Activated gamma-delta T cell (primary cell): ENCODE data around the gene KRTAP5-9.
"Not testable (repeated sequence)": the region's sequence is repeated elsewhere in the genome, so short reads cannot be mapped to it uniquely, and the experiment has no call there.

Experiments used
- DNase-seq: peaks from one replicate; lab custom pipeline; 2025; lab: John Stamatoyannopoulos, UW

The KRTAP5-9 gene

DNA sequence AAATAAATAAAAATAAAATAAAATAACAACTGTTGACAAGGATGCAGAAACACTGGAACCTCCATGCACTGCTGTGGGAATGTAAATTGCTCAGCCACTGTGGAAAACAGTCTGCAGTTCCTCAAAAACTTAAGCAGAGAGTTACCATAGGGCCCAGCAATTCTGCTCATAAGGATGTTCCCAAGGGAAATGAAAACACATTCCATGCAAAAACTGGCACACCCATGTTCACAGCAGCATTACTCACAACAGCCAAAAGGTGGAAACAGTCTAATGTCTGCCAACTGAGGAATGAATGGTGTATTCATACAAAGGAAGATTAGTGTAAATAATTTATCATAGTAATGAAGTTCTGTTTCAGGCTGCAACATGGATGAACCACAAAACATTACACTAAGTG lies 13.9 kb downstream of the KRTAP5-9 start:
- DNase-seq: no peak

DNA sequence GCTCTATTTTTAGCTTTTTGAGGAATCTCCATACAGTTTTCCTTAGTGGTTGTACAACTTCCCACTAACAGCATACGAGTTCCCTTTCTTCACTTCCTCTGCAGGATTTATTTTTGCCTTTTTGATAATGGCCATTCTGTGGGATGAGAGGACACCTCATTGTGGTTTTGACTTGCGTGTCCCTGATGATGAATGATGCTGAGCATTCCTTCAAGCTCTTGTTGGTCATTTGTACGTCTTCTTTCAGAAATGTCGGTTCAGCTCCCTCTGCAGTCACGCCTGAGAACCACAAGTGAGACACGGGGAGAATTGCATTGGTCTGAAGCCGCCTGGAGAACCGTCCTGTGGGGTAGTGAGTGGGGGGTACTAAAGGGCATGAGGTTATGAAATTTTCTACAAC lies 15.2 kb downstream of the KRTAP5-9 start:
- no peak for DNase-seq

DNA sequence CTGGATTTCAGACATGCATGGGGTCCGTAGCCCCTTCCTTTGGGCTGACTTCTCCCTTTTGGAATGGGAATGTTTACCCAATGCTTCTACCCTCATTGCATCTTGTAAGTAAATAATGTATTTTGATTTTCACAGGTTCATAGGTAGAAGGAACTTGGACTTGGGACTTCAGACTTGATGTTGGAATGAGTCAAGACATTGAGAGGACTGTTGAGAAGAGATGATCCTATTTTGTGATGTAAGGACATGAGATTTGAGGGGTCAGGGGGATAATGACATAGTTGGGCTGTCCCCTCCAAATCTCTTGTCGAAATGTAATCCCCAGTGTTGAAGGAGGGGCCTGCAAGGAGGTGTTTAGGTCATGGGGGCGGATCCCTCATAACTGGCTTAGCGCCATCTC lies 16.2 kb downstream of the KRTAP5-9 start:
- DNase-seq: no peak

DNA sequence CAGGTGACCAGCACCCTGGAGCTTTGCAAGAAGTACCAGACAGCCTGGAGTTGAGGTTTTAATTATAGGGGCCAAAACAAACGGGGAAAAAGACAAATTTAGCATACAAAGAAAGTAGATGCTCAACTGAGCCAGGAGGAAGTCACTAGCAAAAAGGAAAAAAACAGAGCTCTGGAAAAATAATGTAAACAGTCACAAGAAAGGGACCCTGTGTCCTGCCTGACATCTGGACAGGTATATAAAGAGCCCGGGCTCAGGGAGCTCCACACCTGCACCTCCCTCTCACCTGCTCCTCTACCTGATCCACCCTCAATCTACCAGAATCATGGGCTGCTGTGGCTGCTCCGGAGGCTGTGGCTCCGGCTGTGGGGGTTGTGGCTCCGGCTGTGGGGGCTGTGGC lies 17.0 kb downstream of the KRTAP5-9 start, which contains the start of gene KRTAP5-10:
KRTAP5-10 (plus strand) TSS at position 301 of the 400 bp plus-strand sequence; CDS start at position 326, 25 bp downstream.
- no peak for DNase-seq

DNA sequence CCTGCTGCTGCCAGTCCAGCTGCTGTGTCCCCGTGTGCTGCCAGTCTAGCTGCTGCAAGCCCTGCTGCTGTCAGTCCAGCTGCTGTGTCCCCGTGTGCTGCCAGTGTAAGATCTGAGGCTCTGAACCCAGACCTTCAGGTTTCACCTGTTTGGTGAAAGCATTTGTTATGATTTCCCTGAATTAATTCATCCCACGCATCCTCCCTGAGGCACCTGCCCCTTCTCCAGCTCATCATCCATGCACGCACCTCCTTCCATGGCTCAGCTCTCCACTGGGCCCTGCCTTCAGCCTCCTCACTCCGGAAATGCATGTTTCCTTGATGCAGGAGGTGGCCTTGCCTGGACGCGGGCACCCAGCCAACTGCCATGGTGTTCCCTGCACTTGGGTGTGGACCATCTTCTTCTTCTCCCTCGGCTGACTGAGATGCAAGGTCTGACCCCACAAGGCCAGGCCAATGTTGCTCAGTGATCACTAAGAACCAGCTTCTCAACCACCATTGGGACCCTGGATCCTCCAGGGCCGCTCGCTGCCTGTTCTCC lies 17.9 kb downstream of the KRTAP5-9 start:
- no peak for DNase-seq

DNA sequence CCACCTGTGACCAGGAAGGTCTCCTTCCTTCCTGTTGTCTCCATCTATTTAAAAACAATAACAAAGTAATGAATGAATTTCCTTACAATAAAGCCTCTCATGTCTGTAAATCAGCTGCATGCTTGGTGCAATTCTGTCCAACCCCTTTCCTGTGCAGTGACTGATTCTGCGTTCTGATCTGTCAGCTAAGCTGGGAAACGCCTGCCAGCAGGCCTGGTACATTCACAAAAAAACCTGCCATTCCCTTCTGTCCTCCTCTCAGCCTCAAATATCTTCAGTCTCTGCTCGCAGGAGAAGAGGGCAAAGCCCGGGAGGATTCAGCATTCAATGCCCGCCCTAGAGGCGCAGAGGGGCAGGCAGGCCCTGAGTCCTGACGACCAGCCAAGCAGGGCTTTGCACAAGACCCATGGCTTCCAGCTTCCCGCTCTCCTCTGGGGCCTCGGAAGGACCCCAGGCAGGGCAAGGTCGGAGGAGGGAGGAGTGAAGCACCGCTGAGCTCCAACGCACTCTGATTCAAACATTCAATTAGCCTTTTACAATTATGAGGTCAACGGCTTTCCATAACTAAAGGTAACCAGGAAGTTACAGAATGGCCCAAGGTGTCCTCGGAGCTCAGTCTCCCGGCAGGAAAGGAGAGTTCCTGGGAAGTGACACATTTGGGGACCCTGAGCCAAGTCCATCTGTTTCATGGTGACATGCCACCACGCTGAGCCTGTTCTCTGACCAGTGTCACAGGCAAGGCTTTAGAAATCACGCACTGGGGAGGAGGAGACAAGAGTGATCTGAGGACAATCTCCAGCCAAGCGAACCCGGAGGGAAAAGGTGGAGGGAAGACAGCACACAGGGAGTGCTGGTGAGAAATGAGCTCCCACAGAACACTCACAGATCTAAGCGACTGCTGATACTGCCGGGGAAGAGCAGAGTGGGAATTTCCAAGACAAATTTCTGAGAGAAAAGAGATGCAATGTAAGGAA lies 18.7 kb downstream of the KRTAP5-9 start:
- DNase-seq: not testable (repeated sequence)

DNA sequence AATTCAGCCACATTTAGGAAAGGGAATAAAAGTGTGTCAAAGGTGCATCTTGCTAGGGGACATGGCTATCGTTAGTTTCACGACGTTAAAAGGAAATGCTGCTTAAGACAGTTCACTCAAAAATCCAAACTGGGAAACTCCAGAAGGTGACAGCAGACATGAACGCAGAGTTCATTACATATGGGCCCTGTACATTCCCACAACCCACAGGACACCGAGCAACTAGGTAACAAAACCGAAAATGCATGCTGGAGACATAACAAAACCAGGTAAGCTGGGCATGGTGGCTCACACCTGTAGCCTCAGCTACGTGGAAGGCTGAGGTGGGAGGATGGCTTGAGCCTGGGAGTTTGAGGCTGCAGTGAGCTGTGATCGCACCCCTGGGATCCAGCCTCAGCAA lies 19.4 kb downstream of the KRTAP5-9 start:
- not testable (repeated sequence) for DNase-seq

DNA sequence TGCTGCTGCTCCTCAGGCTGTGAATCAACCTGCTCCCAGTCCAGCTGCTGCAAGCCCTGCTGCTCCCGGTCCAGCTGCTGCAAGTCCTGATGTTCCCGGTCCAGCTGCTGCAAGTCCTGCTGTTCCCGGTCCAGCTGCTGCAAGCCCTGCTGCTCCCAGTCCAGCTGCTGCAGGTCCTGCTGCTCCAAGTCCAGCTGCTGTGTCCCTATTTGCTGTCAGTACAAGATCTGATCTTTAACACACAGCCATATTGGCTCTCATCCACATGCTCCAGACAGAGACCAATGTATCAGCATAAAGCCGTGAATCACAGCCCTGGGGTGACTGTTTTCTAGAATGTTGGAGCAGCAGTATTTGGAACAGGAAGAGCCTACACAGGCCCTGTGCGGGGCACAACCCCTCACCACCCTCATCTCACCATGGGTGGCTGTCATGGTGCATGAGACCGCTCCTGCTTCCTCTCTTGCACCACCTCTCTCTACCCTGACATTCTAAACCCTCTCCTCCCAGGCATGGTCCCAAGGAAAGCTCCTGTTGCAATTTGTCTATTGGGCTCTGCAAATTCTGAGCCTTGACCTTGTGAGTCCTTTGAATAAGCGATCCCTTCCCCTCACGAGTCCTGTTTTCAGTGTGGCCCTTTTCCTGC lies 20.6 kb downstream of the KRTAP5-9 start:
- DNase-seq: no peak

DNA sequence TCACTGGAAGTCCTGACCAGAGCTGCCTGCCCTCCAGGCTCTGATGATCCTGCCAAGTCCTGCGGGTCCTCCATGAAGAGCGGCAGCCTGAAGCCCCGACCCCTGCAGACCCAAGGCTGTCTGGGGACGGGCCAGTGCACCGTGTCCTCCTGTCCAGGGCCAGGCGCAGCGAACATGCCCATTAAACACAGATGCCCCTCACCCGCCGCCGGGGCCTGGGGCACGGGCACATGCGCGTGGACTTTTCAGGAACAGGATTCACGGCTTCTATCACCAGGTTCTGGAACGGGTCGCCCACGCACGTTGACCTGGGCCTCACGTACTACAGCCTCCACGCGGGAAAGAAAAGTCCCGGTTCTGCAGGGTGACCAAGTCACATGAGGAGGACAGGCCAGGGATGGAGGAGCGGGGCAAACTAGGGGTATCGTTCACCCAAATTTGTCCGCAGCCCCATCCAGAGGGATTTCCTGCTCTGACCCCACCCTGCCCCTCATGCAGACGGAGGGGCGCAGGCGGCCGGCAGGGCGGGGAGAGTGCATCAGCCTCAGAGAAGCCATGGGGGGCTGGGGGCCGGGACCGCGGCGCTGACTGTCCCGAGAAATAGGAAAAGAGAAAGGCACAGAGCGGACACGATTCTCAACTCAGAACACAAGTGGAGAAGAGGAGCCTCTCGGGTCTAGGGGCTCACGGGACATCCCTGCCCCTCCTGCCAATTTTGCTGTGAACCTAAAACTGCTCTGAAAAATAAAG lies 23.1 kb downstream of the KRTAP5-9 start:
- not testable (repeated sequence) for DNase-seq

DNA sequence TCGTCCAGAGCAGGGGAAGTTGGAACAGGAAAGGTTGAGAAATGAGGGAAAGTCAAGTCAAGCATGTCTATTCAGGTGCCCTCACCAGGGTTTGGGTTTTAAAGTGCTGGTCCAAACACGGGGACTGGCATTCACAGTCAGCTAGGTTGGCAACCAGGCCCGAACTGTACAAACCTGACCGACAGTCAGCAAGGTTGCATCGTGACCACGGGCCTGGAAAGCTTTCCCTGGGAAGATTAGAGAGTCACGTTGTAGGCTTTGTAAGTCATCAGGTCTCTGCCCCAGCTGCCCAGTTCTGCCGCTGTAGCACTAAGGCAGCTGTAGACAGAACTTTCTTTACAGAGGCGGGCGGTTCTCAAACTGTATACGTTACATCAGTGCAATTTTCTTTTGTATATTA lies 24.6 kb downstream of the KRTAP5-9 start:
- DNase-seq: no peak

DNA sequence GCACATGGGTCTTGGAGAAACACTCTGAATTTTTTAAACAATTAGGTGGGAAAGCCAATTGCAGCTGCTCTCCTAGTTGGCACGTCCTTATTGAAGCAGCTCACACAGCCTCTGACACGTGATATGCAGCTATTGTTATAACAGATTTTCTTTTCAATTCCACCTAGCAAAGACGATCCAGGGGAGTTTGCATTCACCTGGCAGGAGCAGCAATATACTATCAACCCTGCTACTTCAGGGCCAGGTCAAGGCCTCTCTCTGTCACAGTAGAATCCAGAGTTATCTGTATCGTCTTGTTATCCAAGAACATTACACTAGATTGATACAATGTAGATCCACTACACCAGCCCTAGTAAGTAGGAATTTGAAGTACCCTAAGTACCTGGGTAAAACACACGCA lies 26.2 kb downstream of the KRTAP5-9 start:
- no peak for DNase-seq

DNA sequence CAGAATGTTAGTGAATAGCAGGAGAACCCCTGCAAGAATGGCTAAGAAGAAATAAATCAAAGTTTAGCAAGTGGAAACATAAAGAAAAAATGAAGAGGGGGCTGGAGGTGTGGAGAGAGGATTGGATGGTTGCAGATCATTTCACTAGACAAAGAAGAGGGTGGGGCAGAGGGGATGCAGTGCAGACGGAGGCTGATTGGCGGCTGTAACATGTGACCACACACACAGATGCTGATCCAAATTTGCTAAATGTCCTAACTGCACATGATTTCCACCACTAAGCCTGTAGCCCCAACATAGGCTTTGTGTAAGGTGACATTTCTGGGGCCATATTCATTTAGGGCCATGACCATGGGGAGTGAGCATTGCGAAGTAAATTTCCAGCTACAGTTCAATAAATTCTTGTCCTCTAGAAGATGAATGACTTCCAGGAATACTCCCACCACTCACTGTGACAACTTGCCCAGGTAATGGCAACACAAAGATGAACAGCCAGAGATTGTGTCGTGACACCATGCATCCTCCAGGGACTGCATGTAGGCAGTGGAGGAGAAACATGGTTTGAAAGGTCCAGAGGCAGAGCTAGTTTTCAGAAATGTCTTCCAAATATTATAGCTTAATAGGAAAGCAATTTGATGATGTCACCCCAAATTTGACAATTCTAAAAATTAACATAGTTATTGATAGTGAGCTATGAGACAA lies 27.7 kb downstream of the KRTAP5-9 start:
- DNase-seq: no peak

DNA sequence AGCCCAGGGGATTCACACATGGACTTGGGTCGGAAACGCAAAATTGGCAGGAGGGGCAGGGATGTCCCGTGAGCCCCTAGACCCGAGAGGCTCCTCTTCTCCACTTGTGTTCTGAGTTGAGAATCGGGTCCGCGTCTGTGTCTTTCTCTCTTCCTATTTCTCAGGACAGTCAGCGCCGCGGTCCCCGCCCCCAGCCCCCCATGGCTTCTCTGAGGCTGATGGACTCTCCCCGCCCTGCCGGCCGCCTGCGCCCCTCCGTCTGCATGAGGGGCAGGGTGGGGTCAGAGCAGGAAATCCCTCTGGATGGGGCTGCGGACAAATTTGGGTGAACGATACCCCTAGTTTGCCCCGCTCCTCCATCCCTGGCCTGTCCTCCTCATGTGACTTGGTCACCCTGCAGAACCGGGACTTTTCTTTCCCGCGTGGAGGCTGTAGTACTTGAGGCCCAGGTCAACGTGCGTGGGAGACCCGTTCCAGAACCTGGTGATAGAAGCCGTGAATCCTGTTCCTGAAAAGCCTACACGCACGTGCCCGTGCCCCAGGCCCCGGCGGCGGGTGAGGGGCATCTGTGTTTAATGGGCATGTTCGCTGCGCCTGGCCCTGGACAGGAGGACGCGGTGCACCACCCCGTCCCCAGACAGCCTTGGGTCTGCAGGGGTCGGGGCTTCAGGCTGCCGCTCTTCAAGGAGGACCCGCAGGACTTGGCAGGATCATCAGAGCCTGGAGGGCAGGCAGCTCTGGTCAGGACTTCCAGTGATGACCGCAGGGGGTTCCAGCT lies 28.7 kb downstream of the KRTAP5-9 start:
- DNase-seq: not testable (repeated sequence)

DNA sequence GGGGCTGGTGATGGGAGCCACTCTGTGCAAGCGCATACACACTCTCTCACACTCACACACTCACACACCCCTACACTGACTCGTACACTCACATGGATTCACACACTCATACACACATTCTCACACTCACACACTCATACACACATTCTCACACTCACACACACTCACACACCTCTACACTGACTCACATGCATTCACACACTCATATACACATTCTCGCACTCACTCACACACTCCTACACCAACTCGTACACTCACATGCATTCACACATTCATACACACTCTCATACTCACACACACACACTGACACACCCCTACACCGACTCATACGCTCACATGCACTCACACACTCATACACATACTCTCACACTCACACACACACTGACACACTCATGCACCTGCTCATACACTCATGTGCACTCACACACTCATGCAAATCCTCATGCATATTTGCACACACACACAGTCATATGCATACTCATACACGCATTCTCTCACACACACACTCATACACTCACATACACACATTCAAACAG lies 29.3 kb downstream of the KRTAP5-9 start:
- no peak for DNase-seq

DNA sequence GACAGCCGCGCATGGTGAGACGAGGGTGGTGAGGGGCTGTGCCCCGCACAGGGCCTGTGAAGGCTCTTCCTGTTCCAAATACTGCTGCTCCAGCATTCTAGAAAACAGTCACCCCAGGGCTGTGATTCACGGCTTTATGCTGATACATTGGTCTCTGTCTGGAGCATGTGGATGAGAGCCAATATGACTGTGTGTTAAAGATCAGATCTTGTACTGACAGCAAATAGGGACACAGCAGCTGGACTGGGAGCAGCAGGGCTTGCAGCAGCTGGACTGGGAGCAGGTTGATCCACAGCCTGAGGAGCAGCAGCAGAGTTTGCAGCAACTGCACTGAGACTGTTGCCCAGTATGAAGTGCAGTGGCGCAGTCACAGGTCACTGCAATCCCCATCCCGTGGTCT lies 31.3 kb downstream of the KRTAP5-9 start:
- not testable (repeated sequence) for DNase-seq

DNA sequence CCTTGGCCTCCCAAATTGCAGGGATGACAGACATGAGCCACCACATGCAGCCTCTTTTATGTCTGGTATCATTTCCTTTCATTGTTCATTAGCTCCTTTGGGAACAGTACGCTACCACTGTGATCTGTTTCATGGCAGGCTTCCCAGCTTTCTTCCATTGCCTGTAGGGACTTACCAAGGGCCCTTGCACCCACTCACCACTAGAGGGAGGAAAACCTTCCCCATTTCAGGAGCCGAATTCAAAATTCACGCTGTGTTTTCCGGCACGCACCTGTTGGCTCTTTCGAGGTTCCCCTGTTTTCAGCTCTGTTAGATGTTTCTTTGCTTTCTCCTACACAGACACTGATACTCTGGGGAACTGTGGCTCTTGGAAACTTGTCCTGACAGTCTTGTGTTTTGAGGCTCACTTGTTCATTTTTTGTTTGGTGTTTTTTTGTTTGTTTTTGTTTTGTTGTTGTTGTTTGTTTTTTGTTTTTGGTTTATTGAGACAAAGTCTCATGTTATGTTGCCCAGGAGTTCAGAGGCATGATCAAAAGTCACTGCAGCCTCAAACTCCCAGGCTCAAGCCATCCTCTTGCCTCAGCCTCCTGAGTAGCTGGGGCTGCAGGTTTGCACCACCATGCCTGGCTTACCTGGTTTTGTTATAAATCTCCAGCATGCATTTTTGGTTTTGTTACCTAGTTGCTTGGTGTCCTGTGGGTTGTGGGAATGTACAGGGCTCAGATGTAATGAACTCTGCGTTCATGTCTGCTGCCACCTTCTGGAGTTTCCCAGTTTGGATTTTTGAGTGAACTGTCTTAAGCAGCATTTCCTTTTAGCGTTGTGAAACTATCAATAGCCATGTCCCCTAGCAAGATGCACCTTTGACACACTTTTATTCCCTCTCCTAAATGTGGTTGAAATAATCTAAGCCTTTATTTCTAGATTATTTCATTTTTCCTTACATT lies 32.1 kb downstream of the KRTAP5-9 start:
- no peak for DNase-seq

DNA sequence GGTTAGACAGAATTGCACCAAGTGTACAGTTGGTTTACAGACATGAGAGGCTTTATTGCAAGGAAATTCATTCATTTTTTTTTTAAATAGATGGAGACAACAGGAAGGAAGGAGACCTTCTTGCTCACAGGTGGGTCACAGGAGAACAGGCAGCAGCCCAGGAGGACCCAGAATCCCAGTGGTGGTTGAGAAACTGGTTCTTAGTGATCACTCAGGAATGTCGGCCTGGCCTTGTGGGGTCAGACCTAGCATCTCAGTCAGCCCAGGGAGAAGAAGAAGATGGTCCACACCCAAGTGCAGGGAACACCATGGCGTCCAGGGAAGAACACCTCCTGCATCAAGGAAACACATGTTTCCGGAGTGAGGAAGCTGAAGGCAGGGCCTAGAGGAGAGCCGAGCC lies 33.6 kb downstream of the KRTAP5-9 start:
- DNase-seq: no peak

DNA sequence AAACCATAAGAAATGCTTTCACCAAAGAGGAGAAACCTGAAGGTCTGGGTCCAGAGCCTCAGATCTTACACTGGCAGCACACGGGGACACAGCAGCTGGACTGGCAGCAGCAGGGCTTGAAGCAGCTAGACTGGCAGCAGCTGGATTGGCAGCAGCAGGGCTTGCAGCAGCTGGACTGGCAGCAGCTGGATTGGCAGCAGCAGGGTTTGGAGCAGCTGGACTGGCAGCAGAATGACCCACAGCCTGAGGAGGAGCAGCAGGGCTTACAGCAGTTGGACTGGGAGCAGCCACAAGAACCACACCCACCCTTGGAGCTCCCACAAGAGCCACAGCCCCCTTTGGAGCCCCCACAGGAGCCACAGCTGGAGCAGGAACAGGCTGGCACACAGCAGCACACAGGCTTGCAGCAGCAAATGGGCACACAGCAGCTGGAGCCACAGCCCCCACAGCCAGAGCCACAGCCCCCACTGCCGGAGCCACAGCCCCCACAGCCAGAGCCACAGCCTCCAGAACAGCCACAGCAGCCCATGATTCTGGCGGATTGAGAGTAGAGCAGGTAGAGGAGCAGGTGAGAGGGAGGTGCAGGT lies 34.2 kb downstream of the KRTAP5-9 start, which contains the start of gene KRTAP5-11:
KRTAP5-11 (minus strand) TSS at position 567 of the 587 bp plus-strand sequence; CDS start at position 529, 38 bp downstream.
- DNase-seq: no peak

DNA sequence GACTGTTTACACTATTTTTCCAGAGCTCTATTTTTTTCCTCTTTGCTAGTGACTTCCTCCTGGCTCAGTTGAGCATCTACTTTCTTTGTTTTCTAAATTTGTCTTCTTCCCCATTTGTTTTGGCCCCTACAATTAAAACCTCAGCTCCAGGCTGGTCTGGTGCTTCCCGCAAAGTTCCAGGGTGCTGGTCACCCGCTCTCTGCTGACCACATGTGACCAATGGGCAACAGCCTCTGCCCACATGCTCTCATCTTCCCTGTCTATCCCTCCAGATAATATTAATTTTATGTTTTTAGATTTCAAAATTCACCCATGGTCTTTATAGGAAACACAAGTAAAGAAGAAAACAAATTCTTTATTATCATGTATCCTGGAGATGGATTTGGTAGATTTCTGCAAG lies 34.7 kb downstream of the KRTAP5-9 start:
- not testable (repeated sequence) for DNase-seq
